Germinal center (tissue), 1 donor: ENCODE results near the gene RPL13A.

Experiments used
- DNase-seq: peaks from one replicate; pipeline ENCODE4 v3.0.0; 2012; ENCODE audit warnings: mixed read lengths, low spot score

The RPL13A gene

GRCh38 chr19:49506575-49507105, 19.2 kb downstream of the RPL13A start:
- peak; percentile 77 for DNase-seq

DNA sequence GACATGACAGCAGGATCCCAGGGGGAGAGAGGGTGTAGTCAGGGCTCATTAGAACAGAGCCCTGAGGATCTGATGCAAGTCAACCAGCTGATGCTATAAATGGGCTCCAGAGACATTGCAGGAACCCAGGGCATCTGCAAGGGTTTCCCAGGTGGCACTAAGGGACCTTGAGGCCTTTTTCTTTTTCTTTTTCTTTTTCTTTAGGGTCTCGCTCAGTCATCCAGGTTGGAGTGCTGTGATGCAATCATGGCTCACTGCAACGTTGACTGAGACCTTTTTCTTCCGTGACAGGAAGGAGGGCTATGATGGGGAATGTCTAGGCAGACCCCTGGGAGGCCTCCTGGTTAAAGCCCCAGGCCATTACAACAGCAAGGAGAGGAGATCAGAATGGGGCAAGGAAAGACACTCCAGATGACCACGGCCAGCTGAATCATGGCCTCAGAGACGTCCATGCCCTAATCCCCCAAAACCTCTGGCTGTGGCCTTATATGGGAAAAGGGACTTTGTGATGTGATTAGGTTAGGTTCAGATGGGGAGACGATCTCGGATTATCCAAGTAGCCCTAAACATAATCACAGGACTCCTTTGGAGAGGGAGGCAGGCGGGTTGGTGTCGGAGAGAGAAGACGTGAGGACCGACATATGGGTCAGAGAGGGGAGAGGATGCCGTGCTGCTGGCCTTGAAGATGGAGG, 20.5 kb downstream of the RPL13A start:
- no peak for DNase-seq

DNA sequence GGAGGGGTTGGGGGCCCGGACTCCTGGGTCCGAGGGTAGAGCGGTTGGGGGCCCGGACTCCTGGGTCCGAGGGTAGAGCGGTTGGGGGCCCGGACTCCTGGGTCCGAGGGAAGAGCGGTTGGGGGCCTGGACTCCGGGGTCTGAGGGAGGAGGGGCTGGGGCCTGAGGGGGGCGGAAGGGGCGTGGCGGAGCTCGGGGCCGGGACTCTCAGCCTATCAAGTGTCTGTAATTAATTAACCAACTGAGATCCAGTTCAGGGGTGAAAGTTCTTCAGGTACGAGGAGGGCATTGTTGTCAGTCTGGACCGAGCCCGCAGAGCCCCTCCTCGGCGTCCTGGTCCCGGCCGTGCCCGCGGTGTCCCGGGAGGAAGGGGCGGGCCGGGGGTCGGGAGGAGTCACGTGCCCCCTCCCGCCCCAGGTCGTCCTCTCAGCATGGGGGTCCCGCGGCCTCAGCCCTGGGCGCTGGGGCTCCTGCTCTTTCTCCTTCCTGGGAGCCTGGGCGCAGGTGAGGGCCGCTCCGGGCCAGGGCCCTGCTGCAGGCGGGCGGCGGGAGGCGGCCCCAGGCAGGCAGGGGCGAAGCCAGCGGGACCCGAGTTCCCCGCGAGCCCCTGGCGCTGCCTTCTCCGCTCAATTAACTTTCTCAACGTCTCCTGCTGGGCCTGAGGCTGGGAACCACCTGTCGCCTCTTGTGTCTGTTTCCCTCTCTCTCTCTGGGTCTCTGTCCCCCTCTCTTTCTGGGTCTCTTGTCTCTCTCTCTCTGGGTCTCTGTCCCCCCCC, 25.8 kb downstream of the RPL13A start:
- peak; percentile 58 for DNase-seq

- DNase-seq: no peak
These were observed 26.3 kb downstream of the RPL13A start for GRCh38 chr19:49513746-49514118.

DNA sequence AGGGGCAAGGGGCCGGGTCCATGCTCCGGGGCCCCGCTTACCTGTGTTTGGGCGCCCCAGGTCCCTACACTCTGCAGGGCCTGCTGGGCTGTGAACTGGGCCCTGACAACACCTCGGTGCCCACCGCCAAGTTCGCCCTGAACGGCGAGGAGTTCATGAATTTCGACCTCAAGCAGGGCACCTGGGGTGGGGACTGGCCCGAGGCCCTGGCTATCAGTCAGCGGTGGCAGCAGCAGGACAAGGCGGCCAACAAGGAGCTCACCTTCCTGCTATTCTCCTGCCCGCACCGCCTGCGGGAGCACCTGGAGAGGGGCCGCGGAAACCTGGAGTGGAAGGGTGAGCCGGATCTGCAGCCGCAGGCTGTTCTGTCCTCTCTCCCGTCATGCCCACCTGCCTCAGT, 26.7 kb downstream of the RPL13A start:
- no peak for DNase-seq

- no peak for DNase-seq
These were observed 28.4 kb downstream of the RPL13A start for GRCh38 chr19:49515767-49516166.

DNA sequence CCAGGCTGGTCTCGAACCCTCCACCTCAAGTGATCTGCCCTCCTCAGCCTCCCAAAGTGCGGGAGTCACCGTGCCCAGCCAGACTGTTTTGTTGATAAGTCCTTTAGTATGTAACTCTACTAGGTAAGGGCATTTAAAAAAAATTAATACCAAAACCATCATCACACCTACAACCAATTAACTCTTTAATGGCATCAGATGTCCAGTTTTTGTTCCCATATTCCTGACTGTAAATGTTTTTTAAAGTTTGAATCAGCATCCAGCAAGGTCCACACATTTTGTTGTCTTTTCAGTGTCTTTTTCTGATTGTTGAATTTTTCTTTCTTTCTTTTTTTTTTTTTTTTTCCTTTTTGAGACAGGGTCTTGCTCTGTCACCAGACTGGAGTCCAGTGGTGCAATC, 30.6 kb downstream of the RPL13A start:
- no peak for DNase-seq

DNA sequence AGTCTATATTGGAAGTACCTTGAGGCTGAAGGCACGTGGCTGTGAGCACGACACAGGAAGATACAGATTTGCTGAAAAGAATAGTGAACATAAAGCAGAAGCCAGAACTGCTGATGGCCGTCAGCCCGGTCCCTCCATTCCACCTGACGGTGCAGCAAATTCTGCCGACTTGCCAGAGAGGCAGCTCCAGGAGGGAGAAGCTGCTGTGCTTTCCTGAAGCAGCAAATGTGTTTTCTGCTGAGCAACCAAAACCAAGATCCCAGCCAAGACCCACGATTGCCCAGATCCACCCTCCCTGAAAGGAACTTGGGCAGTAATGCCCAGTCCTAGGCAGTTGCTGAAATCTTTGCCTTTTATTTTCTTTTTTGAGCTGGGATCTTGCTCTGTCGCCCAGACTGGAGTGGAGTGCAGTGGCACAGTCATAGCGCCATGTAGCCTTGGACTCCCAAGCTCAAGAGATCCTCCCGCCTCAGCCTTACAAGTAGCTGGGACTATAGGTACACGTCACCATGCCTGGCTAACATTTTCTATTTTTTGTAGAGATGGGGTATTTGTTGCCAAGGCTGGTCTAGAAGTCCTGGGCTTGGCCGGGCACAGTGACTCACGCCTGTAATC, 33.4 kb downstream of the RPL13A start:
- DNase-seq: no peak

GRCh38 chr19:49524812-49525455, 37.5 kb downstream of the RPL13A start:
- no peak for DNase-seq

DNA sequence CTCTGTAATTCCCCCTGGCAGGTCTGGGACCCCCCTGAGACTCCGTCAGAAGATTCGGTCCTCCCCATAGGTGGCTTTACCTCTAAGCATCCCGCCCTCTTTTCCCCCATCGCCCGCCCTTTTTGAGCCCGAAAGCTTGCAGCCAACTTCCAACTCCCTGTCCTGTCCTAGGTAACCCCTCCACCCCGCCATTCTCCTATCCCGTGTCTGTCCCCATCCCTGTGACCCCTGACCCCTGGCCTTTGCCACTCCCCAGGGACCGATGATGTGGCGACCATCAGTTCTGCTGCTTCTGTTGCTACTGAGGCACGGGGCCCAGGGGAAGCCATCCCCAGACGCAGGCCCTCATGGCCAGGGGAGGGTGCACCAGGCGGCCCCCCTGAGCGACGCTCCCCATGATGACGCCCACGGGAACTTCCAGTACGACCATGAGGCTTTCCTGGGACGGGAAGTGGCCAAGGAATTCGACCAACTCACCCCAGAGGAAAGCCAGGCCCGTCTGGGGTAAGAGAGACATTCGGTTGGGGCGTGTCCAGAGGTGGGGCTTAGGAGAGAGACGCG, 40.9 kb downstream of the RPL13A start:
- no peak for DNase-seq

- no peak for DNase-seq
These were observed 43.3 kb downstream of the RPL13A start for GRCh38 chr19:49530708-49531107.

DNA sequence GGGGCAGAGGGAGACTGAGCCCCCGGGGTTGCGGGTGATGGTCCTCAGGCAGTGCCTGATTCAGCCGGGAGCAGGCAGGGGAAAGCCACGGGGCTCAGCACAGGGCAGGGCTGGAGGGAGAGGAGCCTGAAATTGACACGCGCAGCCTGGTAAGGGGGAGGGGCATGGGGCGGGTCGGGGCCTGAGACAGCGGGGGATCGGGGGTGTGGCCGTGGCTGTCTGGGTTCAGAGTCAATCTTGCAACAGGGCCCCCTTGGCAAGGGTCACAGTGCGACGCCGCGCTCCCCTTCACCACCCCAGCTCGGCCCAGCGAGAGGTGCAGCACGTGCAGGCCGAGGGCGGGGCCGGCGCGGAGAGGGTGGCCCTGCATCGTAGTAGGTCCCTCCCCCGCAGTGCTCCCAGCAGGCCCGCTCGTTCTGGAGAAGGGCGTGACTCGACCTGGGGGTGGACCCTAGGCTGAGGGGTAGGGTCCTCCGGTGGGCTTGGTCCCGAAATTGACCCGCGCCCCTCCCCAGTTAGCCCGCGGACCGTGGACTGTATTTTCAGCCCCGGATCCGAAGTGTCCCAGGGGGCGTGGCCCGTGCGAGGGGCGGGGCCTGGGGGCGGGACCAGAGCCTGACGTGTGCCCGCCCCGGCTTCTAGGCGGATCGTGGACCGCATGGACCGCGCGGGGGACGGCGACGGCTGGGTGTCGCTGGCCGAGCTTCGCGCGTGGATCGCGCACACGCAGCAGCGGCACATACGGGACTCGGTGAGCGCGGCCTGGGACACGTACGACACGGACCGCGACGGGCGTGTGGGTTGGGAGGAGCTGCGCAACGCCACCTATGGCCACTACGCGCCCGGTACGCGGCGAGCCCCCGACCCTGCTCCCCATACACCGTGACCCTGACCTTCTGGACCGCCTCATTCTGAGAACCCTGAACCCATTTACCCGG, 46.4 kb downstream of the RPL13A start:
- DNase-seq: peak; percentile 78

- no peak for DNase-seq
These were observed 47.4 kb downstream of the RPL13A start for GRCh38 chr19:49534632-49535385.

- no peak for DNase-seq
These were observed 49.6 kb downstream of the RPL13A start for GRCh38 chr19:49536921-49537462.

GRCh38 chr19:49538643-49539042, 51.2 kb downstream of the RPL13A start:
- no peak for DNase-seq

DNA sequence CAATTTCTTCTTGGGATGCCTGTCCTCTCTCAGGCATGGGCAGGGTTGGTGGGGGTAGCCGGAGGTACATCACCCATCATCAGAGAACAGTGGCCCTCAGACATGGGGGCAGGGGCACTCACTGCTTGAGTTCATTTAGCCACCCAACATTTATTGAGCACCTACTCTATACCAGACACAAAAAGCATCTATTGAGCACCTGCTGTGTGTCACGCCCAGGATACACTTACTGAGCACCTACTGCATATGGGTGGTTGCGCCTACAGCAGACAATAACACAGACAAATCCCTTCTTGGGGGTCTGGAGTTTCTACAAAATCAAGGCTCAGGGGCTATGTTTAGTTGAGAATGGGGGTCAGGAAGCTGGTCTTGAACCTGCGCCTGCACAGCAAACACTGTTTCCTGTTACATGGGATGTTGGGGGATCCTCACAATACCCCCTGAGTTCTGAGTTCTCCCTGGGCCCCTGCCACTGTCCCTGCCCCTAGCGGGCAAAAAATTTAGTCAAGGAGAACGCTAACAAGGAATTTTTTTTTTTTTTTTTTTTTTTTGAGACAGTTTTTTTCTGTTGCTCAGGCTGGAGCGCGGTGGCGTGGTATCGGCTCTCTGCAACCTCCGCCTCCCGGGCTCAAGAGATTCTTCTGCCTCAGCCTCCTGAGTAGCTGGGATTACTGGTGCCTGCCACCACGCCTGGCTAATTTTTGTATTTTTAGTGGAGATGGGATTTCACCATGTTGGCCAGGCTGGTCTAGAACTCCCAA, 52.0 kb downstream of the RPL13A start:
- no peak for DNase-seq
